Hypothalamus (tissue), 51 donors: Measurements from ENCODE around the gene TACC2.
"Not testable (repeated sequence)": the region's sequence is repeated elsewhere in the genome, so short reads cannot be mapped to it uniquely, and the experiment has no call there.

Source experiments
- DNase-seq, 51 donors: peaks; one replicate each; lab custom pipeline; 2025; lab: John Stamatoyannopoulos, UW

Gene TACC2

GRCh38 chr10:122086416-122087240 is 97.7 kb downstream of the TACC2 start:
- no peak for DNase-seq

- no peak for DNase-seq
Measured at GRCh38 chr10:122087436-122087835, 98.5 kb downstream of the TACC2 start.

- DNase-seq, result no peak
Measured at GRCh38 chr10:122089311-122090017, 100.5 kb downstream of the TACC2 start.

- DNase-seq, result no peak
Measured at GRCh38 chr10:122091722-122092121, 102.8 kb downstream of the TACC2 start.

GRCh38 chr10:122093076-122093475 is 104.1 kb downstream of the TACC2 start:
- no peak for DNase-seq

- DNase-seq, result not testable (repeated sequence)
Measured at GRCh38 chr10:122096181-122096580, 107.2 kb downstream of the TACC2 start.

- no peak for DNase-seq
Measured at GRCh38 chr10:122096705-122097104, 107.7 kb downstream of the TACC2 start.

GRCh38 chr10:122097935-122098334 is 109.0 kb downstream of the TACC2 start:
- no peak for DNase-seq

- no peak for DNase-seq
Measured at GRCh38 chr10:122098924-122099323, 110.0 kb downstream of the TACC2 start.

GRCh38 chr10:122099562-122099961 is 110.6 kb downstream of the TACC2 start:
- DNase-seq, result no peak

GRCh38 chr10:122102146-122102868 is 113.3 kb downstream of the TACC2 start:
- no peak for DNase-seq

- DNase-seq, result no peak
Measured at GRCh38 chr10:122102869-122103525, 114.0 kb downstream of the TACC2 start.

- no peak for DNase-seq
Measured at GRCh38 chr10:122103592-122103991, 114.6 kb downstream of the TACC2 start.

- not testable (repeated sequence) for DNase-seq
Measured at GRCh38 chr10:122108786-122109185, 119.8 kb downstream of the TACC2 start.

- DNase-seq, result no peak
Measured at GRCh38 chr10:122112021-122112616, 123.2 kb downstream of the TACC2 start.

- peak in 33 of 51 donors; percentile 3 to 64 (median 33) for DNase-seq
Measured at GRCh38 chr10:122112625-122113160, 123.7 kb downstream of the TACC2 start.

GRCh38 chr10:122113161-122113944 is 124.4 kb downstream of the TACC2 start:
- DNase-seq, result peak in 24 of 51 donors; percentile 3 to 51 (median 21)

- DNase-seq, result peak in 1 of 51 donors; percentile 6
Measured at GRCh38 chr10:122113945-122114747, 125.2 kb downstream of the TACC2 start.
